SIG-M5 (cell line): ENCODE data around the gene INO80C.
A peak's percentile ranks its signal among the peaks of the same experiment; 100 is the strongest.

Experiments
- DNase-seq: peaks from one replicate; lab custom pipeline; 2025; lab: John Stamatoyannopoulos, UW

Gene INO80C, protein sequence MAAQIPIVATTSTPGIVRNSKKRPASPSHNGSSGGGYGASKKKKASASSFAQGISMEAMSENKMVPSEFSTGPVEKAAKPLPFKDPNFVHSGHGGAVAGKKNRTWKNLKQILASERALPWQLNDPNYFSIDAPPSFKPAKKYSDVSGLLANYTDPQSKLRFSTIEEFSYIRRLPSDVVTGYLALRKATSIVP

DNA sequence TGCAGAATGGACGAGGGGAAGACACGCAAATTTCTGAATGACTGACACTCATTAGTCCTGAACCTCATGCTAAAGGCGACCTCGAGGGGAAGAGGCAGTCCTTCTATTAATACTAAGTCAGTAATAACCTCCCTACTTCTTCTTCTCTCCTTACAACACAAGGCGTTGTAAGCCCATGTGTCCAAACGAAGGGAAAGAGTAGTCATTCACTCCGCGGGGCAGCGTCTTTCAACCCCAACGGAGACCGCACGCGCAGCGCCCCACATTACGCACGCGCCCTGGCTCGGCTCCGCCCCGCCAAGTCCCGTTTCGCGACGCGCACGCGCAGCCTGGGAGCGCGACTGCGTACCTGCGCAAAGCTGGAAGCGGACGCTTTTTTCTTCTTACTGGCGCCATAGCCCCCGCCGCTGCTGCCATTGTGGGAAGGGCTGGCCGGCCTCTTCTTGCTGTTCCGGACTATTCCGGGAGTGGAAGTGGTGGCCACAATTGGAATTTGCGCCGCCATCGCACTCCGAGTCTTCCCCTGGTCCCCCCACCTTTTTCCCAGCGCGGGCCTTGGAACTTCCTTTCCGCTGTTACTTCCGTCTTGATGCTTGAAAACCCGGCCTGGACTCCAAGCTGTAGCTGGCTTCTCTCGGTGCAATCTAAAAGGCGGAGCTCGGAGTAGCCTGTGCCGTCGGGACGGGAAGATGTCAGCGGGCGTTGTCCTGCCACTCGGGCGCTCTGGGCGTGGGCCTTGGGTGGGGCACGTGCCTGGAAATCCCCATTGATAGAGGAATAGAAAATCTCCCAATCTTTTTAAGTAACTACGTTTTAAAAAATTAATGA, at the start of gene INO80C:
TSS of gene INO80C (minus strand) at position 591 of the 828 bp plus-strand sequence. CDS start at position 505, 86 bp downstream.
- peak; percentile 87 for DNase-seq

DNA sequence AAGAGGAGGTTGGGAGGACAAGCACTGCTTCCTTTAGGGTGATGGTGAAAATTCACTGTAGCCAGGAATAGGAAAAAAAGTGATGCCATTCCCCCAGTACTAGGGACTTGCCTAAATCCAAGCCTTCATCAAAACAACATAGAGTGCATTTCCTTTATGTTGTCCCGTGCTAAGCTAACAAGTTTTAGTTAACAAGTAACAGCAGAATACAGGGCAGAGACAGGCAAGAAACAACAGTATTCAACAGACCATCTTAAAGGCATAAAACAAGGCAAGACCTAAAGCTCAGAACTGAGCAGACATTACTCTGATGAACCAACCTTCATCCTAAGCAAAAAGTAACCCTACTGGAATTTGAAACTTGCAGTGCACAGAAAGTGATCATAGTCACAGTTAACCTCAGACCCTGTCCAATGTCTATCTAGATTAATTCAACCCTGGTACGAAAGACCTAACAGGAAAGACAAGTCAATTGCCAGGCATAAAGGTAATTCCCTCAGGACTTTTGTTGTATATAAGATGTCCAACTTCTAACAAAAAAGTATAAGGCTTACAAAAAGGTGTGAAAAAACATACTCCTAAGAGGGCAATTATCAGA, 49.3 kb upstream of the INO80C start:
- DNase-seq, result no peak

DNA sequence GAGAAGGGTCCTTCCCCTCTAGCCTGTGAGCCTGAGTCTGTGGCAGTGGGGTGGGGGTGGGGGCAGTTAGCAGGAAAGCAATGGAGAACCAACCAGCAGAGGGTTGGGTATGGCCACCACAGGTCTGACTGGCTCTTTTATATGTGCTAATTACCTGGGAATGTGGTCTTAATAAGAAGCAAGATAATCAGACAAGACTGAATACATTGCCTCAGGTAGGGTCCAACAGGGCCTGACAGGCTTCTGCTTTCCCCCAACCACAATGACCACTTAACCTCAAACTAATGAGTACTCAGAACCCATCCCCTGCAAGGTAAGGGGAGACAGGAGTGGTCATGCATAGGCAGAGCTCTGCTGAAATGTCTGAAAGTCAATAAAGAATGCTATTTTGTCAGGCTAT, 44.6 kb upstream of the INO80C start:
- no peak for DNase-seq

DNA sequence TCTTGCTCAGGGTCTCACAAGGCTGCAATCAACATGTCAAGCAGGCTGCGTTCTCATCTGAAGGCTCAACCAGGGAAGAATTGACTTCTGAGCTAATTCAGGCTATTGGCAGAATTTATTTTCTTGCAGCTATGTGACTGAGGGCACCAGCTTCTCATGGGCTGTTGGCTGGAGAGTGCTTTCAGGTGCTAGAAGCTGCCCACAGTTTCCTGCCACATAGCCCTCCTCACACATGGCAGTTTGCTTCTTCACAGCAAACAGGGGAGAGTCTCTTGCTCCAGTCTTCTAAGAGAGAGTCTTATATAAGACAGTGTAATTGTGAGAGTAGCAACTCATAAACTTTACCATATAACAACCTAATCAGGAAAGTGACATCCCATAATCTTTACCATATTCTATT, 37.5 kb upstream of the INO80C start:
- no peak for DNase-seq

DNA sequence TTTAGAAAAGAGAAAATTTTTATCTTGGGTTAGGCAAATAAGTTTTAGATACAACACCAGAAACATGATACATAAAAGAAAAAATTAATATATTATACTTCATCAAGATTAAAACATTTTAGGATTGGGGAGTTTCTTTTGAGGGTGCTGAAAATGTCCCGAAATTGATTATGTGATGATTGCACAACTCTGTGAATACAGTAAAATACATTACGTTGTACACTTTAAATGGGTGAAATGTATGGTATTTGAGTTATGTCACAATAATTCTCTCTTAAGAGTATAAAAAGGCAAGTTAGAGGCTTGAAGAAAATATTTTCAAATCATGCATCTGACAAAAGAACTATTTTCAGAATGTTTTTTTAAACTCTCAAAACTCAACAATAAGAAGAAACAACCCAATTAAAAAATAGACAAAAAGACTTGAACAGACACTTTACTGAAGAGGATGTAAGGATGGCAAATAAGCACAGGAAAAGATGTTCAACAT, 36.2 kb upstream of the INO80C start:
- no peak for DNase-seq

DNA sequence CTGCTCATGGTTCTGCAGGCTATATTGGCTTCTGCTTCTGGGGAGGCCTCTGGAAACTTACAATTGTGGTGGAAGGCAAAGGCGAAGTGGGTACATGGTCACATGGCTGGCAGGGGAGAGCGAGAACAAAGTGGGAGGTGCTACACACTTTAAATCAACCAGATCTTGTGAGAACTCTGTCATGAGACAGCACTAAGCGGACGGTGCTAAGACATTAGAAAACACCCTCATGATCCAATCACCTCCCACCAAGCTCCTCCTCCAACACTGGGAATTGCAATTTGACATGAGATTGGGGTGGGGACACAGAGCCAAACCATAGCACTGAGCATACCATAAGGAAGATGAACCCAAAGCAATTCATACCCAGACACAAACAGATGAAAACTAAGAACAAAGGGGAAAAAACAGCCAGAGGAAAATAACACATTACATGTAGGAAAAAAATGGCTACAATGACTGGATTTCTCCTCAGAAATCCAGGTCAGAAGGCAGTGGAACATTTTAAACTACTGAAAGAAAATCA, 31.1 kb upstream of the INO80C start:
- DNase-seq, result no peak

DNA sequence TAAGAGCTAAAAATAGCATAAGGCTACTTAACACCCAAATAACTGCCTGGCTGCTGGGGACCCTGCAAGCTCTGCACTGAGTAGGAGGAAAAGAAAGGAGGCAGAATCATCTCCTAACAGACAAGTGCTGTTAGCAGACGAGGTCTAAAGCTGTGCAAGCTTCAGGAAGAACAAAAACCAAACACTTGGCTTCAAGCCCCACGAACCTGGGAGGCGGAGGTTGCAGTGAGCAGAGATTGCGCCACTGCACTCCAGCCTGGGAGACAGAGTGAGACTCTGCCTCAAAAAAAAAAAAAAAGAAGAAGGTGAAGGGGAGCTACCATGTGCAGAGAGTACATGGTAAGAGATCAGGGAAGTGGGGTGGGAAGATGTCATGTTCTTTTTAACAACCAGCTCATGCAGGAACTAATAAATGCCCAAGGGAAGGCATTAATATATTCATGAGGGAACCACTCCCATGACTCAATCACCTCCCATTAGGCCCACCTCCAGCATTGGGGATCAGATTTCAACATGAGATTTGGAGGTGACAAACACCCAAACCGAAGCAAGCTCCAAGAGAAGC, 28.8 kb upstream of the INO80C start:
- DNase-seq, result peak; percentile 2

DNA sequence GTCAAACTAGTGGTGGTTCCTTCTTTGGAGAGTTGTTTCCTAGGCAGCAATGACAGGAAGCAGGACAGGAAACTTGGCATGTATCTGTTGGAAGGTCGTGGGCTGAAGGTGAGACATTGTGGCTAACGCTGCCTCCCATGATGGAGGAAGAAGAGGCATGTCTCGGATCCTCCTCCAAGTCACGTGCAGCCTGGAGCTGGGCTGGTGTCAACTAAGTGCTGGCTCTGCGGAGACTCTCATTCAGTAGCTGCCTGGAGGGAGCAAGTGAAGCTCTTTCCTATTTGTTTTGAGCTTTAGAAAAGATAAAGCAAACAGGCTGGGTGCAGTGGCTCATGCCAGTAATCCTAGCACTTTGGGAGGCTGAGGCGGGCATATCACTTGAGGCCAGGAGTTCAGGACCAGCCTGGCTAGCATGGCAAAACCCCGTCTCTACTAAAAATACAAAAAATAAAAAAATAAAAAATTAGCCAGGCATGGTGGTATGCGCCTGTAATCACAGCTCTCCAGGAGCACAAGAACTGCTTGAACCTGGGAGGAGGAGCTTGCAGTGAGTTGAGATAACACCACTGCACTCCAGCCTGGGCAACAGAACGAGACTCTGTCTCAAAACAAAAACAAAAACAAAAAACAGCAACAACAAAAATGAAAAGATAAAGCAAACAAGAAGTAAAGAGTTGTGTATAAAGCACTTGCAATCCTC, 28.2 kb upstream of the INO80C start:
- no peak for DNase-seq

DNA sequence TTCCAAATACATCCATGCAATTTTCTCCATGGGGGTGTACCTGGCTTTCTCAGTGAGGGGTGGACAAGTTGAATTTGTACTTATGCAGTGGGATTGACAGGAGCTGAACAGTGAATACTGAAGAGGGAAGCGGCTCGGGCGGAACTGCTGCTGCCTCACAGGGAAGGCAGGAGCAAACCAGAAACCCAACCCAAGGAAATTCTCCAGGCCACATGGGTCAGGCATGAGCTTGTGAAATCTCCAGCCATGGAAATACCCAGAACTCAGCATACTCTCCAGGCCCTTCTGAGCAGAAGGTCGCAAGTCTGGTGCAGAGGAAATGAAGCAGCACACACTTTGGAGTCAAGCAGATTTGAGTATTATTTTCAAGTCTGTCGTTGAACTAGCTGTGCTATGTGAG, 26.5 kb upstream of the INO80C start:
- no peak for DNase-seq

DNA sequence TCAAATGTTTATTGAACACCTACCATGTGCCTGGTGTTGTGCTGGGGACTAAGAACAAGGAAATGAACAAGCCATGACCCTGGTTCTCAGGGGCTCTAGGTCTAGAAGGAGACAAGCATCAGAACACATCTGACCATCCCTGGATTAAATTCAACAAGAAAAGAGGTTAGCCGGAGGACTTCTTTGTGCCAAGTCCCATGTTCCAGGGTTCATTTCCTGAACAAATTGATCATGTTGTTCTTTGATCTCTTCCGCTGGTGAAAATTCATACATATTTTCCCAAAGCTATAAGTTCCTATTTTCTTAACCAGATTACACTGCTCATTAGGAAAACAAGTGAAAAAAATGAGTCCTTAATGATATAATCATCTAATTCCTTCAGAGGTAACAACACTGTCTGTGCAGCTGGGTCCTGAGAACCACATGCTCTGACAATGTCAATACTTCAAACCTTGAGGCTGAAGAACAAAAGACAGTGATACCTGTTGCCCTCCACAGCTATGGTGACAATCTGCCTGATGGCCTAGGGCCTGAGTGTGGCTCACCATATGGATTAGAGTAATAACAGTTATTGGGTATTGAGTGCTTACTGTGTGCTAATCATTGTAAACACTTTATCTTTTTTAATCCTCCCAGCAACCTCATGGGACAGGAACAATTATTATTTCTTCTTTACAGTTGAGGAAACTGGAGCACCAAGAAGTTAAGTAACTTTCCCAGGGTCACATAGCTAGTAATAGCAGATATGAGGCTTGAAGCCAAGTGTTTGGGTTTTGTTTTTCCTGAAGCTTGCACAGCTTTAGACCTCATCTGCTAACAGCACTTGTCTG, 24.6 kb upstream of the INO80C start:
- DNase-seq, result no peak

DNA sequence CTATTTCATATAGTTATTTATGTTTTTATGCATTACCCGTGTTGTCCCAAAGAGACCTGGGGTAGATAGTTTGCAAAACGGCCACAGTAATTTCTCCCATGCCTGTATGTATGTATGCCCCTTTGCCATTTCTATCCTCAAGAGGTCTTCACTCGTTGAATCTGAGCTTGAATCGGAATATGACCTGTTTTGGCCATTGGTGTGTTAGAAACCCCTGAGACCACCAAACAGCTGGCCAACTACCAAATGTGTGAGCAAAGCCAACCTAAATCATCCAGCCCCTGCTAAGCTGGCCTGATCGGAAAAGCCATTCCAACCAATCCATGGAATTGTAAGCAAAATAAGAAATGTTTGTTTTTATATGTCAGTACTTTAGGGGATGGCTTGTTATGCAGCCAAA, 23.4 kb upstream of the INO80C start:
- no peak for DNase-seq

DNA sequence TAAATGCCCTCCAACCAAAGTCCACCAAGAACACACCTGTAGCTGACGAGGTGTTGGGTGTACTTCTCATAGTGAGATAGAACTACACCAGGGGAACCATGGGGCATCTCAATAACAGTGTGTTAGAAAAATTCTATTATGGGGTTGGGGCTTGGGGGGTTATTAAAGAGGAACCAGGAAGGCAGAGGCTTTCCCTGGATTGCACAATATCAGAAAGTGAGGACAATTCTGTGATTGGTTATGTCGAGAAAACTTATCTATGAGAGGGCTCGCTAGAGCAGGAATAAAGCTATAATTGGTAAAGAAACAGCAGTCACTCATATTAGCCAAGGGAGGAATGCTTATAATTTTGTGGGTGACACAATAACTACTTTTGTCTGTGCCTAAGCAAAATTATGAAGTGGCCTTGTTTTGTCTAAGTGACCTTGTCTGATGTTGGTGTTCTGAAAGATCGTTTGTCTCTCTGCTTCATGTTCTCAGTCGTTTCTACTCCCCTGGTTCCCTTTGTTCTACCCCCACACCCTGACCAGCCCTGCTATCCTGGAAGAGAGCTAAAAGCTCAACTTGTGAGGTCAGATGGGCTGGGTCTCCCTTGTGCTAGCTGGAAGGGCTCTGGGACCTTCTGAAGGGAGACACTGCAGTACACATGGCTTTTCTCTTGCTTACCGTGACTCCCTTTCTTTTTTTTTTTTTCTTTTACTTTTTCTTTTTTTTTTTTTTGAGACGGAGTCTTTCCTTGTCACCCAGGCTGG, 21.6 kb upstream of the INO80C start:
- no peak for DNase-seq

DNA sequence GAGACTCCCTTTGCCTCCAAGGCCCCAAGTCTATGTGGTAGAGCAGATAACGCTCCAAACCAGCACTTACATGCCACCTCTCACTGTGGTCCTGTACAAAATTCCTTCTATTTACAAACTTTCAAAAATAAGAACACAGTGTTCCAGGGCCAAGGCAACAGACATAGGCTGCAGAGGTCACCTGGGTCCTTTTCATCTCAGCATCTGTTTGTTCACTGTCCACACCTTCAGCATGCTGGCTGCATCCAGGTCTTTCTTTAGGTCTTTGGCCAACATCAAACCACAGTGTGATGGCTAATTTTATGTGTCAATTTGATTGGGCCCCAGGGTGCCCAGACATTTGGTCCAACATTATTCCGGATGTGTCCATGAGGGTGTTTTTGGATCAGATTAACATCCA, 20.0 kb upstream of the INO80C start:
- no peak for DNase-seq

DNA sequence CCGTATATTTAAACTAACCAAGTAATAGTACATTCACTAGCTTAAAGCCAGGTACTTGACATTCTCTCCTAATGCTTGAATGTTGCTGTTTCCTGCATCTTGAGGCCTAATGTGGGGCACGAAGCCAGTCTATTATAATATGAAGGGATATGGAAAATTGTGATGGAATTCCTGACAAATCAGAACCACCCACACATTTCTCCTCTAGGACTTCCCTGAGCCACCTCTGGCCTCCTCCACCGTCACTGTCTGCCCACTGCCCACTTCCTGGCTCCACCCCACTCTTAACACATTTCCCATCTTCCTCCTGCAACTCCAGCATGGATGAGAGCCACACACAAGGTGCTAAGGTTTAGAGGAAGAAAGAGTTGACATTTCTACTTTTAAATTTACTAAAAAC, 19.0 kb upstream of the INO80C start:
- no peak for DNase-seq

DNA sequence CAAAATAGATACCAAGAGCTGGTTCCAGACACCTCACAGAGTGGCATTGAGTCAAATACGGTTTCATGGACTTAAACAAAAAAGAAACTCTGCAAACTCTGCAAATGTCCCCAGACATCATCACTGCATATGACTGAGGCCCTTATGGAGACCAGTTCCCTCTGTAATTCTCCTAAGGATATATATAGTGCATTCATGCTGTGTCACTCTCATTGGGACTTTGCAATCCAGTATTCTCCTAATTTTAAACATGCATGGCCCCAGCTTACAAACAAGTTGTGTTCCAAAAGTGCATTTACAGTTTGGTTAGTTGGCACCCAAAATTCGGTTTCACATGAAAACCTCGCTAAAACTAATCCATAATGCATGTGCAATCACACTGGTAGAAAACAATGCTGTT, 18.6 kb upstream of the INO80C start:
- no peak for DNase-seq

DNA sequence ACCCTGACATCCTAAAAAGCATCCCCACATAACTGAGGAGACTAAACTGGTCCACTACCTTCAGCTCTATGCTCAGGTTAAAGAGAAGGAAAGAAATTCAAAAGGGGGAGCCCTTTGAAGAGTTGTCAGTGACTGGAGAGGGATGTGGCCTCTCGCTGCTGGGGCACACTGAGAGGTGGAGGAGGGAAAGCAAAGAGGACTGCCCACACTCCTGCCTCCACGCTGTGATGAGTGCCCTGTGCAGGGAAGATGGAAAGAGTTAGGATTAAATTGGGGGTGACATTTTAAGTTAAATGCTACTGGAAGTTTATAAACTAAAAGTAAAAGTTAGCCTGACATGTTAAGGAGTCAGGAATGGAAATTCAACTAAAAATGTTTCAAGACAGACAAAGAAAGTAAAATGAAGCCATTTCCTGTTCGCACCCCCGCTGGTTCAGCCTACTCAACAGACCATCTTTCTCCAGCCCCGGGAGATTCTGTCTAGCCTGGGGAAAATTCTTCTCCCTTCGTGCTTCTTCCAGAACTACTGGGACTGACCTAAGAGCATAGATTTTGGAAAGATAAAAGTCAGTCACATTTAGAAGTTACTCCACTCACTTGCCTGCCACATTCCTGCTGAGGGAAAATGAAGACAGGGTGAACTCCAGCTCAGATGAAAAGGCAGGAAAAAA, 17.8 kb upstream of the INO80C start:
- no peak for DNase-seq

DNA sequence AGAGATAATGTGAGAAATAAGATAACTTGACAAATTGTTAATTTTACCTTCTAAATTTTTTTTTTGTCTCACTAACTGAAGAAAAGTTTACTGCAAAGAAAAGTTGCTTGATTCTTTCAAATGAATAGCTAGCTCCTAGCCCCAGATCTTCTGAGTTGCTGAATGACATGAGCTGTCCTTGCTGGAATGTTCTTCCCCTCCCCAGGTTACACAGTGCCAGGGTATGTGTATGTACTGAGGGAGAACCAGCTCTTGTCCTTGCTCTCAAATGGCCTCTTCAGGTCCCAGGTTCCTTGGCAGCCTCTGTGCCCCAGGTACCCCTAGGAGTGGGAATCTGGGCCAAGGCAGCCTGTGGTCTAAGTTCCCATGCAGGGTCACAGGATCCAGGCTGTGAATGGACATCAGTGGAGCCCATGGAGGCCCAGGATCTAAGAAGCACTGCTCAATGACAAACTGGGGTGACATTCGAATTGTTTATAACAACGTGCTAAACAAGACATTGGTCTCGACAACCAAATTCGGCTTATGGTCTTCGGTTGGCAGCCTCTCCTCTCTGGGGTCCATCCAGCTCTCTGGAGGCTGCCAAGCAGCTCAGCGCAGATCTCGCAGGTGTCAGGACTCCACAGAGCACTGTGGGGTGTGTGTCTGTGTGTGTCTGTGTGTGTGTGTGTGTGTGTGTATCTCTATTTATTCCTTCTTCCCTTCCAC, 17.1 kb upstream of the INO80C start:
- no peak for DNase-seq

DNA sequence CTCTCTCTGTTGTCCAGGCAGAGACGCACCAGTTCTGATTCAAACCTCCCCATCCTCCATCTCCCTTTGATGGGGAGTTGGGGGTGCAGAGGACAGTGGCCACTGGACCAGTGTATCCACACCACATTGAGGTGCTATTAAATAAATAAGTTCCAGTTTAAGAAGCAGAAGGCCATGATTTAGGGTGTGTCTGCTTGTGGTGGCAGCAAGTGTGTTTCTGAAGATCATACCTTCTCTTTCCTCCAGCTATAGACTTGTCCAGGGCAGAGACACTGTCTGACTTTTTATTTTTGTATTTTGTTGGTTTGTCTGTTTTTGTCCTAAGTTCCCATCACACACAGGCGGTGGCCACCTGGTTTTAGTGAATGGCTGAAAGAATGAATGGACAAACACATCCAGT, 16.5 kb upstream of the INO80C start:
- DNase-seq, result no peak
